ENCODE data around the gene CENPP. TPM values are rescaled to one million over a fixed set of nuclear protein-coding genes. Genes with fewer than 3 reads are reported as not detected.

Gene CENPP
- total RNA-seq, 1 experiment from 2014 or later, result 7.2 TPM

DNA sequence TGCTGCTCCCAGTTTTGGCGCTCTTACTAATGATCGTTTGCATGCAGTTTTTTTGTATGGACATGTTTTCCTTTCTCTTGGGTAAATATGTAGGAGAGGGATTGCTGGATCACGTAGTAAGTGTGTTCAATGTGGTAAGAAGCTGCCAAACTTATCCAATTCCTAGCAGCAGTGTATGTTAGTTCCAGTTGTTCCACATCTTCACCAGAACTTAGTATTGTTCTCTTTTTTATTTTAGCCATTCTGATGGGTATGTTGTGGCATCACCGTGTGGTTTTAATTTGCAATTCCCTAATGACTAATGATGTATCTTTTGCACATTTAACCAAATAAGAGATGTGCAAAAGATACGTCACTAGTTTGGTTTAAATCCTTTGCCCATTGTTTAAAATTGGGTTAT is 278.2 kb downstream of the CENPP start:
- intact Hi-C loops (cut with micrococcal nuclease; ENCODE audit: unreplicated experiment), result no loop called here
- H3K27me3 Mint-ChIP-seq (ENCODE audit: unreplicated experiment), result no peaks in the 10 kb centered on the region
- TF ChIP-seq, protein P1, sequence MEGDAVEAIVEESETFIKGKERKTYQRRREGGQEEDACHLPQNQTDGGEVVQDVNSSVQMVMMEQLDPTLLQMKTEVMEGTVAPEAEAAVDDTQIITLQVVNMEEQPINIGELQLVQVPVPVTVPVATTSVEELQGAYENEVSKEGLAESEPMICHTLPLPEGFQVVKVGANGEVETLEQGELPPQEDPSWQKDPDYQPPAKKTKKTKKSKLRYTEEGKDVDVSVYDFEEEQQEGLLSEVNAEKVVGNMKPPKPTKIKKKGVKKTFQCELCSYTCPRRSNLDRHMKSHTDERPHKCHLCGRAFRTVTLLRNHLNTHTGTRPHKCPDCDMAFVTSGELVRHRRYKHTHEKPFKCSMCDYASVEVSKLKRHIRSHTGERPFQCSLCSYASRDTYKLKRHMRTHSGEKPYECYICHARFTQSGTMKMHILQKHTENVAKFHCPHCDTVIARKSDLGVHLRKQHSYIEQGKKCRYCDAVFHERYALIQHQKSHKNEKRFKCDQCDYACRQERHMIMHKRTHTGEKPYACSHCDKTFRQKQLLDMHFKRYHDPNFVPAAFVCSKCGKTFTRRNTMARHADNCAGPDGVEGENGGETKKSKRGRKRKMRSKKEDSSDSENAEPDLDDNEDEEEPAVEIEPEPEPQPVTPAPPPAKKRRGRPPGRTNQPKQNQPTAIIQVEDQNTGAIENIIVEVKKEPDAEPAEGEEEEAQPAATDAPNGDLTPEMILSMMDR (IDR thresholded peaks at IDR 0.05; ENCODE audit: unreplicated experiment), result no peak
- no peaks in the 10 kb centered on the region for H3K4me1 Mint-ChIP-seq (ENCODE audit: low read depth, unreplicated experiment)
- H3K9me3 Mint-ChIP-seq (ENCODE audit: low read depth, unreplicated experiment), result no peaks in the 10 kb centered on the region
- H3K36me3 Mint-ChIP-seq (ENCODE audit: insufficient read depth, unreplicated experiment), result no peaks in the 10 kb centered on the region
- no peak overlapping the region for H3K27ac Mint-ChIP-seq (ENCODE audit: unreplicated experiment)
- CTCF ChIA-PET, result interaction anchor here (0.7 kb wide), 1 partner anchor 139 kb away, joined by 3 read pairs; no protein-coding TSS in a partner anchor
- BruUV-seq (replicated peaks), result no TSS peak
- H3K4me3 Mint-ChIP-seq (ENCODE audit: low read depth, unreplicated experiment), result no peak overlapping the region
- no peak for DNase-seq

GRCh38 chr9:92605224-92605623 is 279.5 kb downstream of the CENPP start:
- no peaks in the 10 kb centered on the region for H3K36me3 Mint-ChIP-seq (ENCODE audit: insufficient read depth, unreplicated experiment)
- no peak overlapping the region for H3K4me3 Mint-ChIP-seq (ENCODE audit: low read depth, unreplicated experiment)
- H3K4me1 Mint-ChIP-seq (ENCODE audit: low read depth, unreplicated experiment), result no peaks in the 10 kb centered on the region
- no peak for DNase-seq
- CTCF ChIA-PET, result no interaction called here
- no peak overlapping the region for H3K27ac Mint-ChIP-seq (ENCODE audit: unreplicated experiment)
- no peaks in the 10 kb centered on the region for H3K27me3 Mint-ChIP-seq (ENCODE audit: unreplicated experiment)
- TF ChIP-seq, protein P1 (IDR thresholded peaks at IDR 0.05; ENCODE audit: unreplicated experiment), result no peak
- BruUV-seq (replicated peaks), result no TSS peak
- H3K9me3 Mint-ChIP-seq (ENCODE audit: low read depth, unreplicated experiment), result no peaks in the 10 kb centered on the region
- intact Hi-C loops (cut with micrococcal nuclease; ENCODE audit: unreplicated experiment), result no loop called here

DNA sequence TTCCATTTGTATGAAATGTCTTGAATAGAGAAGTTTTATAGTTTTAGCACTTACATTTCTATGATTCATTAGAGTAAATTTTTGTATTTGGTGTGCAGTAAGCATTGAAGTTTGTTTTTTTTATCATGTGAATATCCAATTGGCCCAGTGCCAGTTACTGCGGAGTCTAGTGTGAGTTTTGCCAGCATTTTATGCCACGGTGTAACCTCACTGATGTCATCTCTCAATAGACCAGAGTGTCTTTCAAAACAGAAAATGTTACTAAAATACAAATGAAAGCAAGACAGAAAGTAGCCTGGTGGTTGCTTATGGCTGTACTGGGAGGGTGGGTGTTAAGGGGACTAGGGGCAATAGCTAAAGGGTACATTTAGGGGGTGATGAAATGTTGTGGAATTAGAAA is 281.3 kb downstream of the CENPP start:
- CTCF ChIA-PET, result no interaction called here
- TF ChIP-seq, protein P1 (IDR thresholded peaks at IDR 0.05; ENCODE audit: unreplicated experiment), result no peak
- intact Hi-C loops (cut with micrococcal nuclease; ENCODE audit: unreplicated experiment), result no loop called here
- DNase-seq, result no peak
- Mint-ChIP-seq H3K4me3 (ENCODE audit: low read depth, unreplicated experiment) (no peak overlapping the region), H3K9me3 (ENCODE audit: low read depth, unreplicated experiment) (no peaks in the 10 kb centered on the region), H3K27ac (ENCODE audit: unreplicated experiment) (no peak overlapping the region), H3K4me1 (ENCODE audit: low read depth, unreplicated experiment) (no peaks in the 10 kb centered on the region), H3K27me3 (ENCODE audit: unreplicated experiment) (no peaks in the 10 kb centered on the region), H3K36me3 (ENCODE audit: insufficient read depth, unreplicated experiment) (no peaks in the 10 kb centered on the region)
- BruUV-seq (replicated peaks), result no TSS peak

DNA sequence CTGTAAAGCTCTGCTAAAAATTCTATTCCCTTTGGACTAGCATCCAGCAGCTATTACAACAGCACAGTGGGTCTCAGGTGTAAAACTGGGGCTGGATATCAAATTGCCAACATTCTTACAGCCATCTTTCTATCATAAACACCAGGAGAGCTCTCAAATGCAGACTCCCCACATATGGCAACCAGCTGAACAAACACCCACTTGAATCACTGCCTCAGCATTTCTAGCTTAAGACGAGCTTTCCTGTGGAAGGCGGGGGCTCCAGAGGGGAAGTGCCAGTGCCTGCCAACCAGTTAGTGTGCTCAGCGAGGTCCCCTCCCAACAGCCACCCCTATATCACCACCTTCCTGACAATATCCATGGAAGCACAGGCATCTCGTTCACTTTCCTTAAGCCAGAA is 282.0 kb downstream of the CENPP start:
- Mint-ChIP-seq H3K9me3 (ENCODE audit: low read depth, unreplicated experiment) (no peaks in the 10 kb centered on the region), H3K4me1 (ENCODE audit: low read depth, unreplicated experiment) (no peaks in the 10 kb centered on the region), H3K4me3 (ENCODE audit: low read depth, unreplicated experiment) (no peak overlapping the region), H3K27me3 (ENCODE audit: unreplicated experiment) (no peaks in the 10 kb centered on the region), H3K36me3 (ENCODE audit: insufficient read depth, unreplicated experiment) (no peaks in the 10 kb centered on the region), H3K27ac (ENCODE audit: unreplicated experiment) (no peak overlapping the region)
- DNase-seq, result no peak
- intact Hi-C loops (cut with micrococcal nuclease; ENCODE audit: unreplicated experiment), result no loop called here
- no TSS peak for BruUV-seq (replicated peaks)
- CTCF ChIA-PET, result no interaction called here
- TF ChIP-seq, protein P1 (IDR thresholded peaks at IDR 0.05; ENCODE audit: unreplicated experiment), result no peak
